HepG2 (cell line): ENCODE data around the gene PARN. TPM values are rescaled to one million over a fixed set of nuclear protein-coding genes. Genes with fewer than 3 reads are reported as not detected.

Experiments
- ARID5B ChIP-seq: IDR thresholded peaks from 2 replicates; pipeline ENCODE4 v1.4.0; 2020; ENCODE audit warnings: mild to moderate bottlenecking, missing genetic modification reagents
- BRCA1 ChIP-seq: sonication (generic); formaldehyde crosslinking; IDR thresholded peaks from 2 replicates; pipeline ENCODE4 v1.4.0; 2020; ENCODE audit warnings: missing genetic modification reagents
- CHD2 ChIP-seq: IDR thresholded peaks from 2 replicates; pipeline ENCODE4 v1.6.1; 2011; ENCODE audit warnings: low read depth, low read length, improper control_type of control experiment
- FOXA3 ChIP-seq: IDR thresholded peaks from 2 replicates; pipeline ENCODE4 v1.6.1; 2016; ENCODE audit warnings: missing genetic modification reagents, missing compliant biosample characterization
- GRHL1 ChIP-seq: sonication (generic); formaldehyde crosslinking; conservative IDR thresholded peaks from 2 replicates; pipeline ENCODE4 v1.8.0; 2022; ENCODE audit warnings: missing genetic modification reagents
- HNRNPK ChIP-seq: fragments of 200-400 bp; formaldehyde crosslinking; IDR thresholded peaks from 2 replicates; pipeline ENCODE4 v1.6.1; 2018; ENCODE audit warnings: low read length, low read depth, moderate library complexity, mild to moderate bottlenecking; ENCODE audit not compliant: poor library complexity, severe bottlenecking
- REPIN1 ChIP-seq: sonication (generic); formaldehyde crosslinking; IDR thresholded peaks from 2 replicates; pipeline ENCODE4 v1.8.0; 2022; ENCODE audit warnings: missing genetic modification reagents, low read depth, mild to moderate bottlenecking, borderline replicate concordance
- TAF1 ChIP-seq: sonication (generic); formaldehyde crosslinking; IDR thresholded peaks from 2 replicates; pipeline ENCODE4 v1.4.0; 2020; ENCODE audit warnings: missing genetic modification reagents
- ZFX ChIP-seq: sonication (generic); formaldehyde crosslinking; IDR thresholded peaks from 2 replicates; pipeline ENCODE4 v1.4.0; 2020; ENCODE audit warnings: mild to moderate bottlenecking, low read depth, missing genetic modification reagents, moderate library complexity
- ZNF234 ChIP-seq: sonication (generic); formaldehyde crosslinking; conservative IDR thresholded peaks from 2 replicates; pipeline ENCODE4 v1.5.1; 2020; ENCODE audit warnings: mild to moderate bottlenecking, missing genetic modification reagents
- ZNF343 ChIP-seq: sonication (generic); formaldehyde crosslinking; IDR thresholded peaks from 2 replicates; pipeline ENCODE4 v1.4.0; 2020; ENCODE audit warnings: mild to moderate bottlenecking, missing genetic modification reagents
- ZNF557 ChIP-seq: sonication (generic); formaldehyde crosslinking; IDR thresholded peaks from 2 replicates; pipeline ENCODE4 v1.4.0; 2020; ENCODE audit warnings: missing genetic modification reagents
- ZNF616 ChIP-seq: sonication (generic); formaldehyde crosslinking; IDR thresholded peaks from 2 replicates; pipeline ENCODE4 v1.5.0; 2020; ENCODE audit warnings: low read depth, mild to moderate bottlenecking, missing genetic modification reagents
- polyA plus RNA-seq, 8 experiments: library from polyadenylated mRNA; depleted of rRNA in 3 of 8; stranded (reverse) in 7 of 8; unstranded in 1 of 8; fragments of >200 nt; fragmentation: Illumina TruSeq in 4 of 8; extraction: Trizol in 4 of 8; gene quantifications; 2 replicates each; pipeline versions ENCODE4 v1.2.1 to v1.2.3, GENCODE V29; 2011 to 2016; ENCODE audit warnings: low read depth in 4 of 8, missing spikeins in 1 of 8, mixed read lengths in 1 of 8; ENCODE audit not compliant: insufficient read depth in 1 of 8
- total RNA-seq, 5 experiments: library from RNA; depleted of rRNA; stranded (reverse); fragments of >200 nt; fragmentation: Illumina TruSeq; extraction: Trizol; gene quantifications; 2 replicates each; pipeline ENCODE4 v1.2.3, GENCODE V29; 2016; ENCODE audit warnings: low read depth in 1 of 5
- TF ChIP-seq, protein P1 (sequence below): sonication (generic); formaldehyde crosslinking; IDR thresholded peaks from 2 replicates; pipeline ENCODE4 v1.8.1; 2023; ENCODE audit warnings: mild to moderate bottlenecking, inconsistent platforms, moderate library complexity, missing genetic modification reagents, borderline replicate concordance
- TF ChIP-seq, protein P2 (sequence below): sonication (generic); formaldehyde crosslinking; conservative IDR thresholded peaks from 2 replicates; pipeline ENCODE4 v1.4.0; 2020; ENCODE audit warnings: missing genetic modification reagents

PARN gene
- total and polyA plus RNA-seq, 2 of the 13 experiments (the other 11 are each of a cell fraction or from before 2014, with no cell fraction given): 13.3 to 47.6 TPM

DNA sequence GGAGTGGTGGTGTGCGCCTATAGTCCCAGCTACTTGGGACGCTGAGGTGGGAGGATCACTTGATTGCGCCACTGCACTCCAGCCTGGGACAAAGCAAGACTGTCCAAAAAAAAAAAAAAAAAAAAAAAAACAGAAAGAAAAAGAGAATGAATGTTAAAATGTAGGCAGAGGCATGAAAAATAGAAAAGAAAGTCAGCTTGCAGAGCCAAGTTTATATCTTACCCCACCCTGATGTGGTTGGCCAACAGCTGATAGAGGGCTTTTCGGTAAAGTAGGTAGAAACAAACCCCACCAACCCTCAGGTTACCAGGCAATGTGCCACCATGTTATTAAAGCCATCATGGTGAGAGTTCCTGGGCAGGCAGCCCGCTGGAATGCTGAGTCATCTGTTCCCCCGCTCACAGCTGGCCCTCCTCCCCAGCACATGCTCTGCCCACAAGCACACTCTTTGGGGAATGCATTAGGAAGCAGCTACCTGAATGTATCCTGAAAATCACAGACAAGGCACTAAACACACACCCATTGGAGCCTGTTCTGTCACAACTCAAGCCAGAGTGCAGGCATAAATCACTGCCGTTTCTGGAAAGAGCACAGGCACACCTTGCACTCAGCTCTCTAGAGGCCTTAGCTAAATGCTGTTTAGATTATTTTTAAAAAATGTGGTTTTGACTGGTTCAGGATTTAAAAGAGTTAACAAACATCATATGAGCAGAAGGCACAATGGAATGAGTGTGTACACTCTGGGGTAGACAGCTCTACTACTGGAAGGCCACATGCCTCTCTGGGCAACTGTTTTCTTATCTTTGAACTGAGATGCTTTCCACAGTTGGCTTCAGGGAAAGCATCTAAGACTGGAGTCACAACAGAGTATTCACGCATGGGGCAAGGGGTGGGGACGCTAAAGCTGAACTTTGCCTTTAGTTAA, 128.5 kb downstream of the PARN start (continued):
- TF ChIP-seq ZNF234 (CRISPR knock-in tag): no peak
- TF ChIP-seq ARID5B (CRISPR knock-in tag): peak; percentile 68
- no peak for TF ChIP-seq ZFX
- TF ChIP-seq GRHL1 (CRISPR knock-in tag): no peak
- peak; percentile 53 for TF ChIP-seq FOXA3 (CRISPR knock-in tag)
- TF ChIP-seq, protein P1, sequence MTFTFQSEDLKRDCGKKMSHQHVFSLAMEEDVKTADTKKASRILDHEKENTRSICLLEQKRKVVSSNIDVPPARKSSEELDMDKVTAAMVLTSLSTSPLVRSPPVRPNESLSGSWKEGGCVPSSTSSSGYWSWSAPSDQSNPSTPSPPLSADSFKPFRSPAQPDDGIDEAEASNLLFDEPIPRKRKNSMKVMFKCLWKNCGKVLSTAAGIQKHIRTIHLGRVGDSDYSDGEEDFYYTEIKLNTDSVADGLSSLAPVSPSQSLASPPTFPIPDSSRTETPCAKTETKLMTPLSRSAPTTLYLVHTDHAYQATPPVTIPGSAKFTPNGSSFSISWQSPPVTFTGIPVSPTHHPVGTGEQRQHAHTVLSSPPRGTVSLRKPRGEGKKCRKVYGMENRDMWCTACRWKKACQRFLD (CRISPR knock-in tag): no peak
- no peak for TF ChIP-seq CHD2
- TF ChIP-seq HNRNPK: no peak
- TF ChIP-seq REPIN1 (CRISPR knock-in tag): no peak
- 0 out of 2 replicates have a peak, but pooled peaks have one; percentile 4 for TF ChIP-seq BRCA1 (CRISPR knock-in tag)
- TF ChIP-seq, protein P2, sequence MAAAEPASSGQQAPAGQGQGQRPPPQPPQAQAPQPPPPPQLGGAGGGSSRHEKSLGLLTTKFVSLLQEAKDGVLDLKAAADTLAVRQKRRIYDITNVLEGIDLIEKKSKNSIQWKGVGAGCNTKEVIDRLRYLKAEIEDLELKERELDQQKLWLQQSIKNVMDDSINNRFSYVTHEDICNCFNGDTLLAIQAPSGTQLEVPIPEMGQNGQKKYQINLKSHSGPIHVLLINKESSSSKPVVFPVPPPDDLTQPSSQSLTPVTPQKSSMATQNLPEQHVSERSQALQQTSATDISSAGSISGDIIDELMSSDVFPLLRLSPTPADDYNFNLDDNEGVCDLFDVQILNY: no peak
- TF ChIP-seq TAF1: peak; percentile 43; the same call in 1 of the 2 replicates
- no peak for TF ChIP-seq ZNF616
- no peak for TF ChIP-seq ZNF557 (CRISPR knock-in tag)
- no peak for TF ChIP-seq ZNF343 (CRISPR knock-in tag)
